Stimulated activated CD4-positive, alpha-beta T cell treated with anti-CD3 and anti-CD28 coated beads, Interleukin-4, amount 100 ng/mL, for 24 hours (primary cell): ENCODE measurements around the gene TAS2R31.
"Not testable (repeated sequence)": the region's sequence is repeated elsewhere in the genome, so short reads cannot be mapped to it uniquely, and the experiment has no call there.

Source experiments
- DNase-seq: peaks from one replicate; pipeline ENCODE4 v3.0.0-alpha.2; 2020

TAS2R31 gene

GRCh38 chr12:11031307-11031706 is at the start of gene TAS2R31:
Gene TAS2R31 (minus strand): TSS chr12:11031407. CDS start chr12:11031335, 72 bp downstream.
- DNase-seq, result no peak

- DNase-seq, result no peak
Observed at GRCh38 chr12:11078246-11078645, 47.0 kb upstream of the TAS2R31 start.

GRCh38 chr12:11075642-11076041 is 44.4 kb upstream of the TAS2R31 start:
- no peak for DNase-seq

- no peak for DNase-seq
Observed at GRCh38 chr12:11071414-11071813, 40.2 kb upstream of the TAS2R31 start.

- DNase-seq, result no peak
Observed at GRCh38 chr12:11070999-11071398, 39.8 kb upstream of the TAS2R31 start.

GRCh38 chr12:11069854-11070365 is 38.7 kb upstream of the TAS2R31 start:
- no peak for DNase-seq

- no peak for DNase-seq
Observed at GRCh38 chr12:11067514-11067913, 36.3 kb upstream of the TAS2R31 start.

- DNase-seq, result not testable (repeated sequence)
Observed at GRCh38 chr12:11062194-11062593, 31.0 kb upstream of the TAS2R31 start, which contains the start of gene TAS2R46. Gene TAS2R46 (minus strand): TSS chr12:11062294. CDS start chr12:11062294, 0 bp downstream.

- DNase-seq, result no peak
Observed at GRCh38 chr12:11059784-11060183, 28.6 kb upstream of the TAS2R31 start.

- DNase-seq, result no peak
Observed at GRCh38 chr12:11059041-11059440, 27.8 kb upstream of the TAS2R31 start.

- DNase-seq, result no peak
Observed at GRCh38 chr12:11055306-11055705, 24.1 kb upstream of the TAS2R31 start.

- not testable (repeated sequence) for DNase-seq
Observed at GRCh38 chr12:11049806-11050531, 18.8 kb upstream of the TAS2R31 start.

- not testable (repeated sequence) for DNase-seq
Observed at GRCh38 chr12:11041366-11041765, 10.2 kb upstream of the TAS2R31 start.

GRCh38 chr12:11040162-11040561 is 9.0 kb upstream of the TAS2R31 start:
- DNase-seq, result no peak

- no peak for DNase-seq
Observed at GRCh38 chr12:11039171-11039570, 8.0 kb upstream of the TAS2R31 start.

- not testable (repeated sequence) for DNase-seq
Observed at GRCh38 chr12:11033959-11034358, 2.8 kb upstream of the TAS2R31 start.

- DNase-seq, result no peak
Observed at GRCh38 chr12:11026118-11026517, 5.1 kb downstream of the TAS2R31 start.

GRCh38 chr12:11023387-11023786 is 7.8 kb downstream of the TAS2R31 start:
- DNase-seq, result no peak

- DNase-seq, result no peak
Observed at GRCh38 chr12:11022520-11022919, 8.7 kb downstream of the TAS2R31 start, which contains the start of gene TAS2R19. Gene TAS2R19 (minus strand): TSS chr12:11022620. CDS start chr12:11022571, 49 bp downstream.

GRCh38 chr12:11016937-11017336 is 14.3 kb downstream of the TAS2R31 start:
- DNase-seq, result no peak

GRCh38 chr12:11015775-11016430 is 15.3 kb downstream of the TAS2R31 start:
- DNase-seq, result no peak

GRCh38 chr12:11014234-11014633 is 17.0 kb downstream of the TAS2R31 start:
- no peak for DNase-seq

GRCh38 chr12:11007608-11008007 is 23.6 kb downstream of the TAS2R31 start:
- no peak for DNase-seq

- no peak for DNase-seq
Observed at GRCh38 chr12:10998204-10998603, 33.0 kb downstream of the TAS2R31 start, which contains the start of gene TAS2R20. Gene TAS2R20 (minus strand): TSS chr12:10998304. CDS start chr12:10997875, 429 bp downstream.
